Prostate gland (tissue), 2 donors: ENCODE measurements around the gene KCNK18. TPM values are rescaled to one million over a fixed set of nuclear protein-coding genes. Genes with fewer than 3 reads are reported as not detected.

ENCODE experiments used
- DNase-seq: peaks from one replicate; pipeline ENCODE4 v3.0.0-alpha.2; 2019; ENCODE audit warnings: low spot score
- H3K27ac ChIP-seq, 2 donors: fragments of 200-600 bp; sonication (generic); 2 replicates each; pipeline ENCODE4 v1.5.1; 2017 to 2019
- H3K27me3 ChIP-seq: fragments of 200-600 bp; sonication (generic); replicated peaks from 2 replicates; pipeline ENCODE4 v1.5.1; 2019; ENCODE audit not compliant: insufficient read depth
- H3K36me3 ChIP-seq, 2 donors: fragments of 200-600 bp; sonication (generic); 1 replicate in 1 of 2; 2 replicates in 1 of 2; pipeline versions ENCODE4 v1.5.1 to v1.8.1; 2017 to 2019
- H3K4me1 ChIP-seq: fragments of 200-600 bp; sonication (generic); replicated peaks from 2 replicates; pipeline ENCODE4 v1.5.1; 2019
- H3K4me3 ChIP-seq, 2 donors: fragments of 200-600 bp; sonication (generic); 2 replicates each; pipeline ENCODE4 v1.5.1; 2017 to 2019
- H3K9me3 ChIP-seq: fragments of 200-600 bp; sonication (generic); 2 replicates; pipeline ENCODE4 v1.5.1; 2017
- POLR2A ChIP-seq: fragments of 450-650 bp; IDR thresholded peaks from one replicate; pipeline ENCODE4 v1.6.1; 2016; ENCODE audit warnings: antibody characterized with exemption, mild to moderate bottlenecking
- POLR2AphosphoS5 ChIP-seq: sonication (generic); formaldehyde crosslinking; IDR thresholded peaks from one replicate; pipeline ENCODE4 v1.6.1; 2017; ENCODE audit warnings: antibody characterized with exemption
- WGBS: methylation state at CpG from one replicate; pipeline ENCODE4 v1.1.5; 2018; 5-methylcytosine and 5-hydroxymethylcytosine counted together
- intact Hi-C: fragments of 100-400 bp; cut with DNase I; formaldehyde crosslinking; loops from one replicate; pipeline ENCODE4 v1.14.2; 2022
- total RNA-seq, 2 donors: library from RNA; depleted of rRNA; stranded (reverse); fragments of >200 nt; gene quantifications; one replicate each; pipeline ENCODE4 v1.1.0, GENCODE V29; 2016
- TF ChIP-seq, protein P1 (sequence below), 4 experiments: fragments of 200-600 bp in 2 of 4; fragments of 450-650 bp in 2 of 4; sonication (generic) in 2 of 4; IDR thresholded peaks; 1 replicate in 3 of 4; 2 replicates in 1 of 4; pipeline ENCODE4 v1.5.1; 2016 to 2019; ENCODE audit warnings: antibody characterized with exemption in 4 of 4, mild to moderate bottlenecking in 2 of 4, moderate library complexity in 2 of 4

The KCNK18 gene
- total RNA-seq, 2 donors from 2014 or later: not detected

DNA sequence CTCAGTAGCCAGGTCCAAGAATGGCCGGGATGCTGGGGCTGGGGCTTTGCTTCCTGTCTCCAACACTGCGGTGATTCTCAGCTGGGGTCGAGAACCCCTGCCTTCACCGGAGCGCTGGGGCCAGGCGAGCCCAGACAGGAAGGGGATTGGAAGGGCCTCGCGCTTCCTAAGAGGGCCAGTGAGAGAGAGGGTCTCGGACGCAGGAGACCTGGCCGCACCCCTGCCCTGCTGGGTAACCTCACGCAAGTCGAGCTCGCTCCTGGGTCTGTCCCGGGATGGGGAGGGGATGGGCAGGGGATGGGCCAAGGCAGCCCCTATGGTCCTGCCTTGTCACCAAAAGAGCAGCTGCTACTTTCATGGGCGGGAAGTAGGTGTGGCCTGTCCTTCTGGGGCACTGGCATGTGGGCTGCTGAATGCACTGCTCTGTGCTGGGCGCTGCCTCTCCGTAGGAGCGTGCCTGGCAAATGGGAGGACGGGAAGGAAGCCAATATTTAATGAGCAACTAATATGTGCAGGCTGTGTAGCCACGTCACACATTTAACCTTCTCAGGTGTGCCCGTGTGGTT, 20.0 kb downstream of the KCNK18 start:
- Histone ChIP-seq H3K27me3 (no peaks in the 10 kb centered on the region), H3K4me3 (peak overlapping the region; percentile 20 to 43), H3K4me1 (peaks cover 10% of the 10 kb centered on the region), H3K27ac (no peak overlapping the region), H3K36me3 (no peaks in the 10 kb centered on the region), H3K9me3 (no peaks in the 10 kb centered on the region)
- WGBS: 26% methylated on average over 21 of the region's 22 CpGs
- intact Hi-C loops: loop anchor here (10.0 kb wide), 2 partner anchors 98 to 1028 kb away; no protein-coding TSS in a partner anchor
- DNase-seq: no peak
- TF ChIP-seq POLR2AphosphoS5 (no peak), POLR2A (no peak)
- TF ChIP-seq, protein P1, sequence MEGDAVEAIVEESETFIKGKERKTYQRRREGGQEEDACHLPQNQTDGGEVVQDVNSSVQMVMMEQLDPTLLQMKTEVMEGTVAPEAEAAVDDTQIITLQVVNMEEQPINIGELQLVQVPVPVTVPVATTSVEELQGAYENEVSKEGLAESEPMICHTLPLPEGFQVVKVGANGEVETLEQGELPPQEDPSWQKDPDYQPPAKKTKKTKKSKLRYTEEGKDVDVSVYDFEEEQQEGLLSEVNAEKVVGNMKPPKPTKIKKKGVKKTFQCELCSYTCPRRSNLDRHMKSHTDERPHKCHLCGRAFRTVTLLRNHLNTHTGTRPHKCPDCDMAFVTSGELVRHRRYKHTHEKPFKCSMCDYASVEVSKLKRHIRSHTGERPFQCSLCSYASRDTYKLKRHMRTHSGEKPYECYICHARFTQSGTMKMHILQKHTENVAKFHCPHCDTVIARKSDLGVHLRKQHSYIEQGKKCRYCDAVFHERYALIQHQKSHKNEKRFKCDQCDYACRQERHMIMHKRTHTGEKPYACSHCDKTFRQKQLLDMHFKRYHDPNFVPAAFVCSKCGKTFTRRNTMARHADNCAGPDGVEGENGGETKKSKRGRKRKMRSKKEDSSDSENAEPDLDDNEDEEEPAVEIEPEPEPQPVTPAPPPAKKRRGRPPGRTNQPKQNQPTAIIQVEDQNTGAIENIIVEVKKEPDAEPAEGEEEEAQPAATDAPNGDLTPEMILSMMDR (IDR thresholded peaks at IDR 0.05): no peak

DNA sequence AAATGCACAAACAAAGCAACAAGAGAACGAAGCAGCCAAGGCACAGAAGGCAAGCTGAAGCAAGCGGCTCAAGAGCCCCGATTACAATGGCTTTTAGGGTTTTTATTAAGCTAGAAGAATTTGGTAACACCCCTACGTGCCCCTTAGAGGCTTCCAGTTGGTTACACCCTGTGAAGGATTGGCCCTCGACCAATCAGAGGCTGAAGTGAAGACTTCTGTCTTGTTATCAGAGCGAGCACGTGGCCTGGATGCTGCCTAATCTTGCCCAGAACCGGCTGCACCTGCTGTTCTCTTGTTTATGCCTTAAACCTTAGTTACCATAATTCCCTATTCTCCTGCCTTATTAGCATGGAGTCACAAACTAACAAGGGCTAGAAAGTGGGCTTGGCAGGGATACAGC, 21.4 kb downstream of the KCNK18 start:
- Histone ChIP-seq H3K4me1 (peaks cover 10% of the 10 kb centered on the region), H3K4me3 (no peak overlapping the region), H3K36me3 (no peaks in the 10 kb centered on the region), H3K27me3 (no peaks in the 10 kb centered on the region), H3K27ac (no peak overlapping the region), H3K9me3 (no peaks in the 10 kb centered on the region)
- TF ChIP-seq POLR2A (no peak), POLR2AphosphoS5 (no peak)
- TF ChIP-seq, protein P1 (IDR thresholded peaks at IDR 0.05): no peak
- WGBS: 56% methylated on average over 8 of the region's 8 CpGs
- intact Hi-C loops: loop anchor here (10.0 kb wide), 2 partner anchors 96 to 1026 kb away; no protein-coding TSS in a partner anchor
- no peak for DNase-seq

DNA sequence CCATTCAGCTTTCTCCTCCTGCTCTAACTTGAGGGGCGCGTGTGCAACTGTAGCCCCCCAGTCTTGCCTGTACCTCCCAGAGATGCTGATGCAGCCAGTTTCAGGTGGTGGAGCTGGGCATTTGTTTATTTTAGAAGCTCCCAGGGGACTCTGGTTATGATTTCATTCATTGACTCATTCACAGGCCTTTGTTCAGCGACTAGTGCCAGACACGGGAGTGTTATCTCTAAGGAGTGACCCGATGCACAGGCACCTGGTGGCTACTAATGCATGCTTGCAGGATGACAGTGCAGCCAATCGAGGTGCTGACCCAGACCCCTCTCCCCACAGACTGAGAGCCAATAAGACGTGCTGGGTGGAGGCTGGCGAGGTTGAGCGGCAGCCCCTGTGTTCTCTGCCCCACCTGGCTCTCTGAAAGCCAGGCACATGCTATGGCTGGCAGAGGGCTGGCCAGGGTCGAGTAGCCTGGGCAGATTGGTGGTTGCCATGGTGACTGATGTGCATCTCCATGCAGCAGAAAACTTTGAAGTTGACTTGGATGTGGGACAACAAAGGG, 23.9 kb downstream of the KCNK18 start:
- WGBS: 49% methylated on average over 10 of the region's 10 CpGs
- Histone ChIP-seq H3K4me1 (peaks cover 9% of the 10 kb centered on the region), H3K27me3 (no peaks in the 10 kb centered on the region), H3K27ac (no peak overlapping the region), H3K9me3 (no peaks in the 10 kb centered on the region), H3K36me3 (no peaks in the 10 kb centered on the region), H3K4me3 (no peak overlapping the region)
- DNase-seq: no peak
- no peak for TF ChIP-seq POLR2A
- TF ChIP-seq, protein P1 (IDR thresholded peaks at IDR 0.05): no peak
- TF ChIP-seq POLR2AphosphoS5: no peak
- intact Hi-C loops: no loop called here

DNA sequence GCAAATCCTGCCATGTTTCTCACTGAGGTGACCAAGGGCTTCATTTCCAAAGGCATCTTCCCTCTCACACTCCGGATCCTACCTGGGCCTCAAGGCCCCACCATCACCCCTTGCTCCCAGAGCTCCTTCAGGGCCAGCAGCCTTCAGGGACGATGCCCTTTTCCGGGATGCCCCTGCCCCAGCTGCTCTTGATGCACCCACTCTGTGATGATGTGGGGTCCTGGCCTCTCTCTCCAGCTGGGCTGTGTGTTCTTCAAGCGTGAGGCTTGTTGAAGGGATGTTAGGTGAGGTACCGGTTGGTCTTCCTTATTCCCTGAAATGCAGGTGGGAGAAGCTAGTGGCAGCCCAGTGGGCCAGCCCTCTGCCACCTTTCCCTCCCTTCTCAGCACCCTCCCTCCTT, 25.3 kb downstream of the KCNK18 start:
- no peak for DNase-seq
- WGBS: 78% methylated on average over 5 of the region's 5 CpGs
- TF ChIP-seq POLR2A (no peak), POLR2AphosphoS5 (no peak)
- TF ChIP-seq, protein P1 (IDR thresholded peaks at IDR 0.05): no peak
- no peaks in the 10 kb centered on the region for H3K4me1 ChIP-seq
- no peak overlapping the region for H3K4me3 ChIP-seq
- H3K27me3 ChIP-seq: no peaks in the 10 kb centered on the region
- peak overlapping the region in 1 of 2 donors; percentile 8 for H3K27ac ChIP-seq
- H3K9me3 ChIP-seq: no peaks in the 10 kb centered on the region
- H3K36me3 ChIP-seq: no peaks in the 10 kb centered on the region
- intact Hi-C loops: no loop called here
